Epithelial cell of proximal tubule (primary cell): ENCODE measurements around the gene ASB15. TPM values are rescaled to one million over a fixed set of nuclear protein-coding genes. Genes with fewer than 3 reads are reported as not detected.

Source experiments
- DNase-seq: peaks from one replicate; pipeline ENCODE4 v3.0.0-alpha.2; 2011; ENCODE audit warnings: low read depth
- H3K4me3 ChIP-seq: 2 replicates; pipeline ENCODE4 v1.5.1; 2011; ENCODE audit warnings: low read depth, mild to moderate bottlenecking, low read length
- CTCF ChIP-seq: conservative IDR thresholded peaks from 2 replicates; pipeline ENCODE4 v1.5.1; 2012; ENCODE audit warnings: low read depth, mild to moderate bottlenecking, low read length
- total RNA-seq: library from RNA; depleted of rRNA; stranded (reverse); fragments of >200 nt; gene quantifications from 2 replicates; pipeline ENCODE4 v1.2.3, GENCODE V29; 2015

Gene ASB15
- total RNA-seq, 1 donor from 2014 or later = not detected

- H3K4me3 ChIP-seq = no peak overlapping the region
- DNase-seq = no peak
- TF ChIP-seq CTCF = no peak
Observed at GRCh38 chr7:123679614-123680013, 78.0 kb downstream of the ASB15 start.

- DNase-seq = no peak
- no peak for TF ChIP-seq CTCF
- H3K4me3 ChIP-seq = no peak overlapping the region
Observed at GRCh38 chr7:123680580-123680979, 79.0 kb downstream of the ASB15 start.

- TF ChIP-seq CTCF = no peak
- DNase-seq = no peak
- no peak overlapping the region for H3K4me3 ChIP-seq
Observed at GRCh38 chr7:123681561-123681960, 79.9 kb downstream of the ASB15 start.

GRCh38 chr7:123682690-123683089 is 81.1 kb downstream of the ASB15 start:
- H3K4me3 ChIP-seq = no peak overlapping the region
- peak; percentile 32 for DNase-seq
- peak; percentile 64 for TF ChIP-seq CTCF

- no peak overlapping the region for H3K4me3 ChIP-seq
- DNase-seq = no peak
- no peak for TF ChIP-seq CTCF
Observed at GRCh38 chr7:123687161-123687560, 85.5 kb downstream of the ASB15 start.

- H3K4me3 ChIP-seq = no peak overlapping the region
- no peak for TF ChIP-seq CTCF
- DNase-seq = no peak
Observed at GRCh38 chr7:123687727-123688126, 86.1 kb downstream of the ASB15 start.

Other genes starting within 250 kb of the ASB15 start
- gene IQUB, start 67.2 kb upstream of the ASB15 start, total RNA-seq = under 0.01 and 0.07 TPM in 2 replicates
- 30.1 and 31.4 TPM in 2 replicates for gene NDUFA5, start 44.0 kb upstream of the ASB15 start, total RNA-seq
- not detected in 2 replicates for gene LMOD2, start 54.0 kb downstream of the ASB15 start, total RNA-seq
- 15.6 and 20.4 TPM in 2 replicates for gene WASL, start 147.2 kb downstream of the ASB15 start, total RNA-seq
- not detected in 2 replicates for gene HYAL4, start 243.3 kb downstream of the ASB15 start, total RNA-seq